ACC112 (cell line): Measurements from ENCODE around the gene GPN1.

Experiments
- H2AFZ ChIP-seq: fragments of 200-600 bp; sonication (generic); one replicate; pipeline ENCODE4 v1.6.0; 2017; ENCODE audit warnings: antibody characterized with exemption, low read length; ENCODE audit not compliant: unreplicated experiment
- H3K27ac ChIP-seq: fragments of 200-600 bp; sonication (generic); 2 replicates; pipeline ENCODE4 v1.5.1; 2014; ENCODE audit warnings: low read depth, mild to moderate bottlenecking, antibody characterized with exemption, low read length, moderate library complexity
- H3K27me3 ChIP-seq: fragments of 200-600 bp; sonication (generic); 2 replicates; pipeline ENCODE4 v1.6.1; 2014; ENCODE audit warnings: mild to moderate bottlenecking, antibody characterized with exemption, low read length, moderate library complexity, mixed read lengths; ENCODE audit not compliant: insufficient read depth
- H3K36me3 ChIP-seq: fragments of 200-600 bp; sonication (generic); 2 replicates; pipeline ENCODE4 v1.6.1; 2016; ENCODE audit warnings: mild to moderate bottlenecking, antibody characterized with exemption, low read length, moderate library complexity, mixed read lengths; ENCODE audit not compliant: insufficient read depth
- H3K4me1 ChIP-seq: fragments of 200-600 bp; sonication (generic); one replicate; pipeline ENCODE4 v1.6.1; 2016; ENCODE audit warnings: low read length, mixed read lengths; ENCODE audit not compliant: insufficient read depth, unreplicated experiment, control insufficient read depth
- H3K4me3 ChIP-seq: fragments of 200-600 bp; sonication (generic); 2 replicates; pipeline ENCODE4 v1.5.1; 2014; ENCODE audit warnings: mild to moderate bottlenecking, low read depth, low read length
- H3K79me2 ChIP-seq: fragments of 200-600 bp; sonication (generic); one replicate; pipeline ENCODE4 v1.6.0; 2016; ENCODE audit warnings: low read length; ENCODE audit not compliant: control insufficient read depth, unreplicated experiment, insufficient read depth

Gene GPN1

DNA sequence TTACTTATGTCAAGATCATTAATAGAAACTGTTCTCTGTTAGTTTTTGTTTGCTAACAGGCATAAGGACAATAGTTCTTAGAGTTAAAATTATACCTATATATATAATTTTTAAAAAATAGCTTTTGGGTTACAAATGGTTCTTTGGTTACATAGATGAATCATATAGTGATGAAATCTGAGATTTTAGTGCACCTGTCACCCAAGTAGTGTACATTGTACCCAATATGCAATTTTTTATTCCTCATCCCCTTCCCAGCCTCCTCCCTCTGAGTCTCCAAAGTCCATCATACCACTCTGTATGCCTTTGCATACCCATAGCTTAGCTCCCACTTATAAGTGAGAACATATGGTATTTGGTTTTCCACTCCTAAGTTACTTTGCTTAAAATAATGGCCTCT lies 61.2 kb downstream of the GPN1 start:
- Histone ChIP-seq H3K79me2 (no peaks in the 10 kb centered on the region), H3K36me3 (peaks cover 19% of the 10 kb centered on the region), H2AFZ (no peak overlapping the region), H3K27me3 (no peaks in the 10 kb centered on the region), H3K4me1 (no peaks in the 10 kb centered on the region), H3K27ac (no peak overlapping the region), H3K4me3 (no peak overlapping the region)

DNA sequence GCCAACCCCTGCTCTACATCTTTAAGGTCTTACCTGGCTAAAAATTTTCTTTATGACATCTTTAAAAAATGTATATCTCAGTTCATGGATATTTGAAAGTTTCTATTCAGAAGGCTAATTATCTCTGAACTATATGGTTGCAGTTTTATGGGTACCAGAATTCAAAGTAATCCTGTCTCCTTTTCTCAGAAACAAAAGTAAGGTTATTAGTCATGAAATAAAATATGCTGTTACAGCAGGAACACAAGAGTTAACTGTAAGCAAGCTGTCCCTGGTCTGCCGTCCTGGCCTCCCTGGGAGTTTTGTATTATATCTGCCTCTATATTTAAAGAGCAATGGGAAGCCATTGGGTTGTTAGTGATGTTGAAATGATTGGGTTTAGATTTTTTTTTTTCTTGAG lies 68.8 kb downstream of the GPN1 start:
- no peak overlapping the region for H2AFZ ChIP-seq
- peaks cover 5% of the 10 kb centered on the region; the same call in 1 of the 2 replicates for H3K36me3 ChIP-seq

More for the DNA sequence above, 68.8 kb downstream of the GPN1 start:
- Histone ChIP-seq H3K4me3 (no peak overlapping the region), H3K79me2 (no peaks in the 10 kb centered on the region), H3K27ac (no peak overlapping the region), H3K4me1 (no peaks in the 10 kb centered on the region), H3K27me3 (no peaks in the 10 kb centered on the region)
